GM13976 (cell line): ENCODE measurements around the gene FCRL1.

ENCODE experiments used
- DNase-seq: peaks from one replicate; pipeline ENCODE4 v3.0.0; 2012; ENCODE audit warnings: low spot score
- in situ Hi-C: fragments of 300-500 bp; cut with MboI; formaldehyde crosslinking; loops from one replicate; pipeline ENCODE4 v1.12.0; 2022; ENCODE audit warnings: low sequenced_read_pairs, mixed read lengths, inconsistent platforms; ENCODE audit not compliant: unreplicated experiment
- TF ChIP-seq, protein P1 (sequence below): IDR thresholded peaks from 2 replicates; pipeline ENCODE4 v1.5.1; 2012; ENCODE audit warnings: borderline replicate concordance, mild to moderate bottlenecking; ENCODE audit not compliant: insufficient read depth; ENCODE audit errors: extremely low read depth, missing control alignments, control extremely low read depth

Gene FCRL1

DNA sequence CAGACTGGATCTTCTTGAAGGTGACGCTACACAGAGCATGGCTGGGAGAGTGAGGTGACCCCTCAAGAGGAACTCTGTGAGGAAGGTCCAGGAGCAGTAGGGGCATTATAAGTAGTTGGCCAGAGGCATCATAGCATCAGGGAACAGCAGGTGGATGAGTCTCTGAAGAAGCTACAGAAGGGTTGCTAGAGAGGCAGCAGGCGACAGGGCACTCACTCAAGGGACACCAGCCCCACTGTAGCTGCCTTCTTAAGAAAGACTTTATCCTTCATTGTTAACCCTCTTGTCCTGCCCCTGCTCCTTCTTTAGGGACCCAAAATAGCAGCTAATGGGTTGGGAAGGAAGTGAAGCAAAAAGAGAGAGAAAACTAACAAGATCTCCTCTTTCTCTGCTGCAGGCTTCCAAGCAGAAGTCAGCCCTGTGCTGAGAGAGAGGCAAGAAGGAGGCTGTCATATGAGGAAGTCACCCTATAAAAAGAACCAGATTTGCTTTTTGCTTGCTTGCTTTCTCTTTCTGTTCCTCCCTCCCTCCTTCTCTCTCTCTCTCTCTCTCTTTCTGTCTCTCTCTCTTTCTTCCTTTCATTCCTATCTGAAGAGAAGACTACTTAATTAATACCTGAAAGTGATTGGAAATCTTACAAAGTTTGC is 29.4 kb upstream of the FCRL1 start:
- in situ Hi-C loops, result no loop called here
- TF ChIP-seq, protein P1, sequence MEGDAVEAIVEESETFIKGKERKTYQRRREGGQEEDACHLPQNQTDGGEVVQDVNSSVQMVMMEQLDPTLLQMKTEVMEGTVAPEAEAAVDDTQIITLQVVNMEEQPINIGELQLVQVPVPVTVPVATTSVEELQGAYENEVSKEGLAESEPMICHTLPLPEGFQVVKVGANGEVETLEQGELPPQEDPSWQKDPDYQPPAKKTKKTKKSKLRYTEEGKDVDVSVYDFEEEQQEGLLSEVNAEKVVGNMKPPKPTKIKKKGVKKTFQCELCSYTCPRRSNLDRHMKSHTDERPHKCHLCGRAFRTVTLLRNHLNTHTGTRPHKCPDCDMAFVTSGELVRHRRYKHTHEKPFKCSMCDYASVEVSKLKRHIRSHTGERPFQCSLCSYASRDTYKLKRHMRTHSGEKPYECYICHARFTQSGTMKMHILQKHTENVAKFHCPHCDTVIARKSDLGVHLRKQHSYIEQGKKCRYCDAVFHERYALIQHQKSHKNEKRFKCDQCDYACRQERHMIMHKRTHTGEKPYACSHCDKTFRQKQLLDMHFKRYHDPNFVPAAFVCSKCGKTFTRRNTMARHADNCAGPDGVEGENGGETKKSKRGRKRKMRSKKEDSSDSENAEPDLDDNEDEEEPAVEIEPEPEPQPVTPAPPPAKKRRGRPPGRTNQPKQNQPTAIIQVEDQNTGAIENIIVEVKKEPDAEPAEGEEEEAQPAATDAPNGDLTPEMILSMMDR, result no peak
- peak; percentile 40 for DNase-seq

DNA sequence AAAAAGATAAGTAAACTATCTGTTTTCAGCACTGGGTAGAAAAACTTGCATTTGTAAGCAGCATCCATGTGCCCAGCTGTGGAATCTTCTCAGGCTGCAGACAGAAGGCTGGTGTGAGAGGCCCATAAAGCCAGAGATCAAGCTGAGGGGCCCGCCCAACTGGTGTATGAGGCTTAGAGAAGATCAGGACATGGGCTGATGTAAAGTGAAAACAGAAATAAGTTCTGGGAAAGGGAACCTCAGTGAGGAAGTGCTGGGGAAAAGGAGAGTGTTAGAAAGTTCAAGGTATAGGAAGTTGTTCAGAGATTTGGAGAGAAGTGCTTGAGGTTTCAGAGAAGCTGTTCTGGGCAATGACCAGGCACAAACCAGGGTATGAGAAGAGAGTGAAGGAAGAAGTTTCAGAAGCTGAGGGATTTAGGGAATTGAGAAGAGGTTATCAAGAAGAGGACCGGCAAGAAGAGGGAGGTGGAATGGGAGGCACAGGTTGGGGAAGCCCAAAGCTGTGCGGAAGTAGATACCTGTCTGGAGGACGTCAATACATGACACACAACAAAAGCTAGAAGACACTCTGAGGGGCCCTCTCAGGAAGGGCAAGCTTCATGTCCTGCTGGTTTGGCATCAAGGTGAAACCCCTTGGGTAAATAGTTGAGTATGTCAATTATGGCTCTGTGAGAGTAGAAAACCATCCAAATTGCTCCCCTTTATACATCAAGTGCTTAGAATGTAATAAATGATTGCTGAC is 24.3 kb upstream of the FCRL1 start:
- DNase-seq, result no peak
- TF ChIP-seq, protein P1, result no peak

DNA sequence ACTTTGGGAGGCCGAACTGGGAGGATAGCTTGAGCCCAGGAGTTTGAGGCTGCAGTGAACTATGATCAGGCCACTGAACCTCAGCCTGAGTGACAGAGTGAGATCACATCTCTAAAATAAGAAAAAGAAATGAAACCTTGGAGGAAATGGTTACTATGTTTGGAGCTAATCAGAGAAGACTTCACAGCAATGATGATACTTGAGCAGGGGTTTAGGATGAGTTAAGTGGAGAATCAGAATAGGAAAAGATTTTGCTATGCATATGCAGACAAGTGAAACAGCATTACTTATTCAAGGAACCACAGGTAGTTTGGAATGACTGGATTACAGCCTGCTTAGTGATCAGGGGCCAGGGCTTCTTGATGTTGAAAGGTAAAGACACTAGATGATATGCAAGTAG is 23.0 kb upstream of the FCRL1 start:
- TF ChIP-seq, protein P1, result no peak
- in situ Hi-C loops, result no loop called here
- DNase-seq, result no peak

More for the DNA sequence above, 24.3 kb upstream of the FCRL1 start:
- in situ Hi-C loops, result no loop called here

DNA sequence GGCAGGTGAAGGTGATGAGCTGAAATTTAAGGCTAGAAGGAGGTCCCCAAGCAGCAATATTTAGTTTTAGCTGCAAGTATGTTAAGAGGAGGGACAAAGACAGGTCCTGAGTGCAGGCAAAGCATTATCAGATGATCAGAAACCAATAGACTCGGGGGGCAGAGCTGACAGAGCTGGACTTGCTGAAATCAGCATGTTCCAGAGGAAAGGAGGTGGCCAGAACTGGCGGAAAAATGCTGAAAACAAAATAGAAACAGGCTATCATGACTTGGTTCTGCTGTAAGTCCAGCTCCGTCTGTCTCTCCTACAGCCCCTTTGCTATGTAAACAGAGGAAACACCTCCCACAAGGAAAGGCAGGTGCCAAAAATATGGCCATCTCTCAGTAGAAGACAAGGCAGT is 21.8 kb upstream of the FCRL1 start, which contains the start of gene CD5L:
TSS of gene CD5L (minus strand) at position 101 of the 400 bp plus-strand sequence. CDS start 107 bp downstream, outside the sequence.
- no peak for DNase-seq
- in situ Hi-C loops, result no loop called here
- TF ChIP-seq, protein P1, result no peak

DNA sequence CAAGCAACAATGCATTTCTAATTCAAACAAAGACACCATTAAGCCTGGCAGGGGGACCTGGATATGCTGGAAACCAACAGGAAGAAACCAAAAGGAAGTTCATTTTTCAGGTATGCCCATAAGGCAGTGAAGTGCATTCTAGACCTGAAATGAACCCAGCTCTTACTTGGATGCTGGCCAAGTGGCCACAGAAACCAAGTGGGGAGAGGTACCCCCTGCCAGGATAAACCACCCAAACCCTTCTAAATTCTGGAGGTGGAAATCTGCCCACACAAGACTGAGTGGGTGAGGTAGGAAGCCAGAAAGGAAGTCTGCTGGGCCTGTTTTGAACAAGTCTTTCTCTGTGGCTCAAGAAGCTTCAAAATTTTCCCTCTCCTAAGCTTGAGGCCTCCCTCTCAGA is 19.0 kb upstream of the FCRL1 start:
- TF ChIP-seq, protein P1, result no peak
- no peak for DNase-seq
- in situ Hi-C loops, result no loop called here

DNA sequence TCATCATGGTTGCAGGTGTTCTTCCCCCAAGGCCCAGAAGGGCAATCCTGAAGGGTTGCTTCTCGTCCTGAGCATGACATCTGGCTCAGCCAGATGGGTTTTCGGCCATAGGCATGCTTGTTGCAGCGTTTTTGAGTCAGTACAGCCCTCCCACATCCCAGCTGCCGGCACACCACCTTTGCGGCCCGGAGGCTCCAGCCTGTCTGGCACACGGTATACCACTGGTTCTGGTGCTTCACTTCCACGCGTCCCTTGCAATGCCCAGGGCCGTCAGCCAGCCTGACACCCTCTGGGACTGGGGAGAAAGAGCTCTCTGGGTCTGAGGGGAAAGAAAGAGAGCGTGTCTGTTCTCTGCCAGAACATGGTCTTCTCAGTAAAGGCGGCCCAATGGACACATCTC is 14.5 kb upstream of the FCRL1 start:
- no peak for DNase-seq
- TF ChIP-seq, protein P1, result no peak
- in situ Hi-C loops, result no loop called here
